ENCODE results near the gene TATDN2.

GRCh38 chr3:10286596-10287295 lies 38.5 kb downstream of the TATDN2 start:
- no peak for TF ChIP-seq POLR2AphosphoS5 (IDR thresholded peaks at IDR 0.05)
- TF ChIP-seq CTCF (IDR thresholded peaks at IDR 0.05), result peak in 4 of 5 experiments; percentile 9 to 36 (median 23)
- TF ChIP-seq EP300 (IDR thresholded peaks at IDR 0.05; ENCODE audit: low read depth), result no peak

Measured in transverse colon (tissue), 4 donors.